Activated naive CD4-positive, alpha-beta T cell (primary cell): ENCODE data around the gene ANKS1A.
"Not testable (repeated sequence)": the region's sequence is repeated elsewhere in the genome, so short reads cannot be mapped to it uniquely, and the experiment has no call there.

ENCODE experiments used
- DNase-seq, 4 experiments: peaks; one replicate each; lab custom pipeline; 2025; lab: John Stamatoyannopoulos, UW

The ANKS1A gene

GRCh38 chr6:34888874-34889555, at the start of gene ANKS1A:
Gene ANKS1A (plus strand): TSS chr6:34889255. CDS start chr6:34889403, 148 bp downstream.
- peak; percentile 74 to 88 (median 80) for DNase-seq

DNA sequence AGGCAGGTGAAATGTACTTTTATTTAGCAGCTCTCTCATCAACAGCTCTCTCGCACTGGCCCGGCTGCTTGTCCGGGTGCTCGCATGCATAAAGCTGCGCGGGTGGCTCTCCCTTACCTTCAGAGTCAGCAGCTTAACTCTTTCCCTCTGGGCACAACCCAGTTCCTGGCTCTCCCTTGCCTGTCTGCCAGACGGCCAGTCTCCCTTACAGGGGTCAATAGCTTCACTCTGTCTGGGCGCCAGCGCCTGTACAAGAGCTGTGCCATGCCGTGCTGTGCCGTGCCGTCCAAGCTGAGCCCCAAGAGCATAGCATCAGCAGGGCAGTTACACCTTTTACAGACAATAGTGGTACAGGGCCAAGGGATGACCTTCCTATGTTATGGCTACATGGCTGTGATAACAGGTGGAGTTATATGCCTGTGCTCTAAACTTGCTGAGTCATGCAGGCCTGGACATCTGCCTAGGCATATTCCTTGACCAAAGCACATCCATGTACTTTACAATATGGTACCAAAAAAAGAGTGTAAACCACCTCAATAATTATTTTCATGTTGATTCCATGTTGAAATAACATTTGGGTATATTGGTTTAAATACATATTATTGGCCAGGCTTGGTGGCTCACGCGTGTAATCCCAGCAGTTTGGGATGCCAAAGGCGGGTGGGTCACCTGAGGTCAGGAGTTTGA, 49.2 kb upstream of the ANKS1A start:
- no peak for DNase-seq

GRCh38 chr6:34849066-34849465, 40.0 kb upstream of the ANKS1A start:
- DNase-seq, result not testable (repeated sequence)

DNA sequence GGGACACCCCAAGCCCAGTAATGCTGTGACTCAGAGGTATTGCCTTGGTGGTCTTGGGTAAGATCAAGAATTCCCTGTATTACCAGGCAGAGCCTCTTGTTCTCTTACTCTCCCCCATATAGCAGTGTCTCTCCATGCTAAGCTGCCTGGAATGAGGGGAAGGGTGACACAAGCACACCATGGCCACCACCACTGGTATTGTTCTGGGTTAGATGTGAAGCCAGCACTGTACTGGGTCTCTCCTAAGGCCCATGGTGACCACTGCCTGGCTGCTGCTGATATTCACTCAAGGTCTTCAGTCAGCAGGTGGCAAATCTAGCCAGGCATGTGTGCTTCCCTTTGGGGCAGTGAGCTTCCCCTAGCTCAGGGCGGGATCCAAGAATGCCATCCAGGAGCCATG, 37.7 kb upstream of the ANKS1A start:
- DNase-seq, result no peak

DNA sequence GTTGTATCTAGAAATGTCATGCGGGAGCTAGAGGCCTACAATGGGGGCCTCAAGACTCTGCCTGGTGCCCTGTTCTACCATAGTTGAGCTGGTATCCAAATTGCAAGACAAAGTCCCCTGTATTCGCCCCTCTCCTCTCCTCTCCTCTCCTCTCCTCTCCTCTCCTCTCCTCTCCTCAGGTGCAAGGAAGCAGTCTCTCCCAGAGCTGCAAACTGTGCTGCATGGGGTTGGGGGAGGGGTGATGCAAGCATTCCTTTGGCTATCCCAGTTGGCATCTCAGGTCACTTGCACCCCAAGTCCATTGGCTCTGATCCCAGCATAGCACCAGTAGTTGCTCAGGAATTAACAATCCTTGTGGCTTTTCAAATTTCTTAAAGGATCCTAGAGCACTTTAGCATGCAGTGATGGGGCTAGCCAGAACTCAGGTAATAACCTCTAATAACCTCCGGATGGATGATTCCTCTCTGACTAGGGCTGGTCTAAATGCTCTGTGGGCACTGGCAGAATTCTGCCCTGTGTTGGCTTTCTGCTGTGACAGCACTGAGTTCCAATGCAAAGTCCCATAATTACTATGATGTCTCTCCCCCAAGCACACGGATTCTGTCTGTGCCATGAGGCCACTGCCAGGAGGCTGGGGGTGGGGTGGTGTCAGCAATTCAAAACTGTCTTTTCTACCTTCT, 36.5 kb upstream of the ANKS1A start:
- no peak for DNase-seq

DNA sequence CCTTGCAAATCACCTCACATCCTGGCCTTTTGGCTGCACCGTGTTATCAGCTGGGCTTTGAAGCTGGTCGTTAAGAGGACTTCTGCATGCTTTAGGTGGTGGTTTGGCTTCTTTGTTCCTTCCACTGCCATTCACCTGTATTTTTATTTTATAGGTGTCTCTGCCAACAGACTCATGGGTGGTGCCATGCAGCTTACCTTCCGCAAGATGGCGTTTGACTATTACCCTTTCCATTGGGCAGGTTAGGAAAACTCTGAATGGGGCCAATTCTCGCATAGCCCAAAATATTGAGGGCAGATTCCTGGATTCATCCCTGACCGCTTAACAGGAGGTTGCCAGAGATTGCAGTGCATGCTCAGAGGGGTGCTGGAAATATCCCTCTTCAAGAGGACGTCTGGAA, 33.6 kb upstream of the ANKS1A start:
- DNase-seq, result no peak

GRCh38 chr6:34858681-34859080, 30.4 kb upstream of the ANKS1A start:
- DNase-seq, result no peak

GRCh38 chr6:34859951-34860350, 29.1 kb upstream of the ANKS1A start:
- no peak for DNase-seq

GRCh38 chr6:34860776-34861175, 28.3 kb upstream of the ANKS1A start:
- no peak for DNase-seq

DNA sequence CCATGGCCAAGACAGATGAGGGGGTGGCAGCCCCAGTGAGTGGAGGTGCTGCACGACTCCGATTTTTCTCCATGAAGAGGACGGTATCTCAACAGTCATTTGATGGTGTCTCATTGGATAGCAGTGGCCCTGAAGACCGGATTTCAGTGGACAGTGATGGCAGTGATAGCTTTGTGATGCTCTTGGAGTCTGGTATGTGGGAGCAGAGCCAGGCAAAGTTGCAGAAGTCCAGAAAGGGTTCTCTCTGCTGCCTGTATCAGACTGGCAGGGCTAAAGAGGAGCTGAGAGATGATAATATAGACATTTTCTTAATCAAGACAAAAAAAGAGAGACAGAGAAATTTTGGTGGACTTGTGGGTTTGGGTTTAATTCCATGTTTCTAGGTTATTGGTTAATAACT, 25.0 kb upstream of the ANKS1A start:
- no peak for DNase-seq

DNA sequence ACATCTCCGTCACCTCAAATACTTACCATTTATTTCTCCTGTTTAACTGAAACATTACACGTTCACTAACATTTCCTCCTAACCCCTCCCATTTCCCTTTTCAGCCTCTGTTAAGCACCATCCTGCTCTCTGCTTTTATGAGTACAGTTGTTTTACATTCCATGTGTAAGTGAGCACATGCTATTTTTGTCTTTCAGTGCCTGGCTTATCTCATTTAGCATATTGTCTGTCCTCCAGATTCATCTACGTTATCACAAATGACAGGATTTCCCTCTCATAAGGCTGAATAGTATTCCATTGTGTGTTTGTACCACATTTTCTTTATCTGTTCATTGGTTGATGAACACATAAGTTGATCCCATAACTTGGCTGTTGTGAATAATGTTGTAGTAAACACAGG, 23.9 kb upstream of the ANKS1A start:
- DNase-seq, result no peak

DNA sequence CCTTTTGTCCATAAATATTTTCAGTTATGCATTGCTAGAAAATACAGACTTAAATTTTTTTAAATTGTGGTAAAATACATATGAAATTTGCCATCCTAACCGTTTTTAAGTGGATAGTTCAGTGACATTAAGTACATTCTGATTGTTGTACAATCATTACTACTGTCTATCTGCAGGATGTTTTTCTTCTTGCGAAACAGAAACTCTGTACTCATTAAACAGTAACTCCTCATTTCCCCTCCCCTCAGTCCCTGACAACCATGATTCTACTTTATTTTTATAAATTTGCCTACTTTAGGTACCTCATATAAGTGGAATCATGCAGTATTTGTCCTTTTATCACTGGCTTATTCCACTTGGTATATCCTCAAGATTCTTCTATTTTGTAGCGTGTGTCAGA, 22.5 kb upstream of the ANKS1A start:
- no peak for DNase-seq

- DNase-seq, result no peak
These were observed 21.6 kb upstream of the ANKS1A start for GRCh38 chr6:34867484-34867883.

GRCh38 chr6:34871853-34872252, 17.2 kb upstream of the ANKS1A start:
- DNase-seq, result no peak

GRCh38 chr6:34872332-34872731, 16.7 kb upstream of the ANKS1A start:
- DNase-seq, result no peak

DNA sequence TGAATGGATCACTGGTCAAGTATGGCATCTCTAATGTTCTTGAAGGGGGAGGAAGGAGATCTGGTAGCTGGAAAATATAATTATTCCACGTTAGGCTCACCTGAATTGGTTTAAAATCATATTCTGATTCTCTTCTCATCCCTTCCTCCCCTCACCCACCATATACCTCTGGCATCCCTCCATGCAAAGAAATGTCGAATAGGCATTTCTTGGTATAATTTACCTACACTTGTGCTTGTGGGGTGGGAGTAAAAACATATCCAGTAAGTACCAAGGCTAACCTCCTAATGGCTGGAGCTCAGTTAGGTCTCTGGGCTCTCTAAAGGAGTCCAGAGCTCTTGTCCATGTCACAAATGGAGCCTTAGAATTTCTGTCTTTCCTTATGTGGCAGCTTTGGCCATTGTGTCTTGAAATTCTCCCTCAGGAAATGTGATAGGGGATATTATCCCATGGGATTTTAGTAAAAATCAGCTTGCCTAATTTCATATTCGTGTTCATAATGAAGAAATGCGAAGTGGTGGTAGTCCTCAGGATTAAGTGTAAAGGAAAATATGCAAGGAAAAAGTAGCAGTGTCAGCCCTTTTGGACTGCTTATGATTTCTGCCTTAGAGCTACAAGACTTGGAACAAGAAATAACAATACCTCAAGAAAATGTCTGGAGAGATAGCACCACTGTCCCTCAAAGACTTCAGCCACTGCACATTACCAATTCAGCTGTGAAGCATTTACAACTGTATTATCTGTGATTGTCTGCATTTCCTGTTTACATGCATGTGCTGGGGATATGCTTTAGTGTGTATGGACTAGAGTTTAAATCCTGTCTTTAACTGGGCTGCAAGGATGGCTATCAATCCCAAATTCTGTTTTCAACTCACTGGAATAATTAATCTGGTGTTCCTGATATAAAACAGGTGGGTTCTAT, 13.5 kb upstream of the ANKS1A start:
- no peak for DNase-seq

GRCh38 chr6:34876472-34876871, 12.6 kb upstream of the ANKS1A start:
- no peak for DNase-seq

GRCh38 chr6:34877259-34877658, 11.8 kb upstream of the ANKS1A start:
- DNase-seq, result no peak

- no peak for DNase-seq
These were observed 11.1 kb upstream of the ANKS1A start for GRCh38 chr6:34877869-34878485.

GRCh38 chr6:34884073-34884472, 5.0 kb upstream of the ANKS1A start:
- DNase-seq, result not testable (repeated sequence)

- no peak for DNase-seq
These were observed 4.1 kb upstream of the ANKS1A start for GRCh38 chr6:34884996-34885395.

- not testable (repeated sequence) for DNase-seq
These were observed 3.2 kb upstream of the ANKS1A start for GRCh38 chr6:34885837-34886236.
